ENCODE results near the gene RFX6.

RFX6 gene

GRCh38 chr6:116928677-116929076 is 51.6 kb downstream of the RFX6 start:
- H3K4me3 ChIP-seq (replicated peaks in 1 of 2; ENCODE audit: low read depth in 2 of 2, low read length in 2 of 2): no peak overlapping the region
- no peak for DNase-seq (ENCODE audit: low read depth in 2 of 2)
- TF ChIP-seq, protein P1, sequence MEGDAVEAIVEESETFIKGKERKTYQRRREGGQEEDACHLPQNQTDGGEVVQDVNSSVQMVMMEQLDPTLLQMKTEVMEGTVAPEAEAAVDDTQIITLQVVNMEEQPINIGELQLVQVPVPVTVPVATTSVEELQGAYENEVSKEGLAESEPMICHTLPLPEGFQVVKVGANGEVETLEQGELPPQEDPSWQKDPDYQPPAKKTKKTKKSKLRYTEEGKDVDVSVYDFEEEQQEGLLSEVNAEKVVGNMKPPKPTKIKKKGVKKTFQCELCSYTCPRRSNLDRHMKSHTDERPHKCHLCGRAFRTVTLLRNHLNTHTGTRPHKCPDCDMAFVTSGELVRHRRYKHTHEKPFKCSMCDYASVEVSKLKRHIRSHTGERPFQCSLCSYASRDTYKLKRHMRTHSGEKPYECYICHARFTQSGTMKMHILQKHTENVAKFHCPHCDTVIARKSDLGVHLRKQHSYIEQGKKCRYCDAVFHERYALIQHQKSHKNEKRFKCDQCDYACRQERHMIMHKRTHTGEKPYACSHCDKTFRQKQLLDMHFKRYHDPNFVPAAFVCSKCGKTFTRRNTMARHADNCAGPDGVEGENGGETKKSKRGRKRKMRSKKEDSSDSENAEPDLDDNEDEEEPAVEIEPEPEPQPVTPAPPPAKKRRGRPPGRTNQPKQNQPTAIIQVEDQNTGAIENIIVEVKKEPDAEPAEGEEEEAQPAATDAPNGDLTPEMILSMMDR (IDR thresholded peaks at IDR 0.05; ENCODE audit: low read depth, low read length): no peak

DNA sequence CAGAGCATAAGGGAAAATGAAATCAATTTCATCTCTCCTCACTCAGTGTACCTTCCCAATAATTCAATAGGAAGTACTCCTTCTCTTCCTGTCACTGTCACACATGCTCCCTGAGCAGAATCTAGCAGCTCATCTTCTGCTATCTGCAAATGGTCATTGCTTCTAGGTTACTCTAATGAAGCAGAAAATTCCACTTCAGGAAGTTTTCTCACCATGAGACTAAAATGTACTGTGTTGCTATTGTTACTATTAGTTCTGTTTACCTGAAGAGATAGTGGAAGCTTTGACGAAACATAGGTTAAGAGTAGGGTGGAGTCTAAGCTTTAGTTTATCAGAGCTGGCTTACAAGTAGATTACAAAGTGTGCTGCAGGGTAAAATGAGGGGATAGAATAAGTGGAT is 52.8 kb downstream of the RFX6 start:
- no peak for DNase-seq (ENCODE audit: low read depth in 2 of 2)
- TF ChIP-seq, protein P1 (IDR thresholded peaks at IDR 0.05; ENCODE audit: low read depth, low read length): no peak
- H3K4me3 ChIP-seq (replicated peaks in 1 of 2; ENCODE audit: low read depth in 2 of 2, low read length in 2 of 2): no peak overlapping the region

GRCh38 chr6:116931456-116931855 is 54.4 kb downstream of the RFX6 start:
- TF ChIP-seq, protein P1 (IDR thresholded peaks at IDR 0.05; ENCODE audit: low read depth, low read length): no peak
- DNase-seq (ENCODE audit: low read depth in 2 of 2): no peak
- H3K4me3 ChIP-seq (replicated peaks in 1 of 2; ENCODE audit: low read depth in 2 of 2, low read length in 2 of 2): no peak overlapping the region

- DNase-seq (ENCODE audit: low read depth in 2 of 2): no peak
- TF ChIP-seq, protein P1 (IDR thresholded peaks at IDR 0.05; ENCODE audit: low read depth, low read length): no peak
- no peak overlapping the region for H3K4me3 ChIP-seq (replicated peaks in 1 of 2; ENCODE audit: low read depth in 2 of 2, low read length in 2 of 2)
Observed at GRCh38 chr6:116932496-116932895, 55.5 kb downstream of the RFX6 start.

GRCh38 chr6:116933485-116933884 is 56.4 kb downstream of the RFX6 start:
- TF ChIP-seq, protein P1 (IDR thresholded peaks at IDR 0.05; ENCODE audit: low read depth, low read length): no peak
- no peak overlapping the region for H3K4me3 ChIP-seq (replicated peaks in 1 of 2; ENCODE audit: low read depth in 2 of 2, low read length in 2 of 2)
- DNase-seq (ENCODE audit: low read depth in 2 of 2): no peak

DNA sequence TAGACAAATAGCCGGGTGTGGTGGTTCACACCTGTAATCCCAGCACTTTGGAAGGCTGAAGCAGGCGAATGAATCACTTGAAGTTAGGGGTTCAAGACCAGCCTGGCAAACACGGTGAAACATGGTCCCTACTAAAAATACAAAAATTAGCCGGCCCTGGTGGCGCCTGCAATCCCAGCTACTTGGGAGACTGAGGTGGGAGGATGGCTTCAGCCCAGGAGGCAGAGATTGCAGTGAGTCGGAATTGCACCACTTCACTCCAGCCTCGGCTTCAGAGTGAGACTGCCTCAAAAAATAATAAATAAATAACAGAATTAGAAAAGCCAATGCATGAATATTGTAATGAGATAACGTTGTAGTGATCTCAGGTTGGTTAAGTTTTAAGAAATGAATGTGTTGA is 61.3 kb downstream of the RFX6 start:
- no peak for DNase-seq (ENCODE audit: low read depth in 2 of 2)
- TF ChIP-seq, protein P1 (IDR thresholded peaks at IDR 0.05; ENCODE audit: low read depth, low read length): no peak
- no peak overlapping the region for H3K4me3 ChIP-seq (replicated peaks in 1 of 2; ENCODE audit: low read depth in 2 of 2, low read length in 2 of 2)

- no peak for DNase-seq (ENCODE audit: low read depth in 2 of 2)
- TF ChIP-seq, protein P1 (IDR thresholded peaks at IDR 0.05; ENCODE audit: low read depth, low read length): no peak
- no peak overlapping the region for H3K4me3 ChIP-seq (replicated peaks in 1 of 2; ENCODE audit: low read depth in 2 of 2, low read length in 2 of 2)
Observed at GRCh38 chr6:116941727-116942126, 64.7 kb downstream of the RFX6 start.
